Right cardiac atrium (tissue), 5 donors: ENCODE measurements around the gene STK26. TPM values are rescaled to one million over a fixed set of nuclear protein-coding genes. Genes with fewer than 3 reads are reported as not detected.
"Not testable (repeated sequence)": the region's sequence is repeated elsewhere in the genome, so short reads cannot be mapped to it uniquely, and the experiment has no call there.

Experiments used
- ATAC-seq, 2 donors: fragments of 200-7000 bp; cut with Tn5 transposase; one replicate each; pipeline versions ENCODE4 v1.8.0 to v1.9.1; 2020; ENCODE audit warnings: moderate library complexity in 2 of 2, mild to moderate bottlenecking in 1 of 2
- DNase-seq, 3 donors: peaks; one replicate each; pipeline ENCODE4 v3.0.0-alpha.2; 2020
- H3K27ac ChIP-seq: one replicate; pipeline ENCODE4 v1.5.1; 2013; ENCODE audit warnings: mild to moderate bottlenecking, low read length, control low read depth, moderate library complexity
- H3K27me3 ChIP-seq: one replicate; pipeline ENCODE4 v1.6.1; 2013; ENCODE audit not compliant: control insufficient read depth, insufficient read depth
- H3K4me1 ChIP-seq: one replicate; pipeline ENCODE4 v1.6.1; 2013; ENCODE audit warnings: low read length; ENCODE audit not compliant: control insufficient read depth, insufficient read depth
- H3K4me3 ChIP-seq: one replicate; pipeline ENCODE4 v1.5.1; 2013; ENCODE audit warnings: low read length, control low read depth
- H3K9me3 ChIP-seq: one replicate; pipeline ENCODE4 v1.6.1; 2013; ENCODE audit warnings: low read length; ENCODE audit not compliant: control insufficient read depth
- WGBS: extraction: QIAGEN DNeasy Blood & Tissue Kit; methylation state at CpG from one replicate; pipeline ENCODE4 v1.1.7; 2013; 5-methylcytosine and 5-hydroxymethylcytosine counted together
- intact Hi-C, 4 donors: fragments of 100-400 bp; cut with DNase I; formaldehyde crosslinking; loops; one replicate each; pipeline versions ENCODE4 v1.11.0 to v1.14.0; 2022 to 2023
- polyA plus RNA-seq: library from polyadenylated mRNA; stranded (reverse); fragments of 200-250 nt; gene quantifications from one replicate; pipeline ENCODE4 v1.2.3, GENCODE V29; 2013
- total RNA-seq, 4 donors: library from RNA; stranded (reverse); fragmentation: NEBNext Ultra II Directional; extraction: Animal tissue kit (Norgen Biotek cat#: 25700); gene quantifications; one replicate each; pipeline ENCODE4 v1.2.1, GENCODE V29; 2021
- donor health status: healthy with polysubstance abuse.
- donor health status: DM: no; HTN: yes; CAD: no.
- donor health status: DM: no; HTN: no; CAD: no.
- donor health status: DM: no; HTN: yes; CAD: no; lungs with severe emphysema.
- donor health status: DM: yes; HTN: yes; CAD: no.

The STK26 gene
- total and polyA plus RNA-seq, 5 donors = 0.86 to 2.2 (median 1.7) TPM

DNA sequence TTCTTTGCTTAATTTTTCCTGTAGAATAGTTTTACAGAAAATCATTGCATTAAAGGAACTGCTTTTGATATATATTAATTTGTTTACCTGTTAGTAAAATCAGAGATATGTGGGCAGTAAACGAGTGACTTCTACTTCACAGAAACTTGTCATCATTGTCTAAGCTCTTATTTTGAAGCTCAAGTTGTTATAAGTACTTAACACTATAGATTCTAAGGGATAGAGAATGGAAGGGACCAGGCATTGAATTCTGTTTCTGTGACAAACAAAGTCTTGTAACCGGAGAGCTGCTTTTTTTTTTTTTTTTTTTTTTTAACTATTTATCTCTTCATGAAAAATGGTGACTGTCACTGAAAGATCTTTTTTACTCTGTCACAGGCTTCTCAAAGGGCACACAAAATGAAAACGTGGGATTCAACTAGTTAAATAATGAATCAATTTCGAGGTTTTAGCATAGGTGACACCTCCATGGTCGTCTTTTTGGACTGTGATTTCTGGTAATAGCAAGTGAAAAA lies 14.4 kb downstream of the STK26 start:
- Histone ChIP-seq H3K9me3 (no peaks in the 10 kb centered on the region), H3K4me3 (no peak overlapping the region), H3K4me1 (no peaks in the 10 kb centered on the region), H3K27me3 (no peaks in the 10 kb centered on the region), H3K27ac (no peak overlapping the region)
- intact Hi-C loops = no loop called here
- DNase-seq = no peak
- WGBS = 56% methylated on average over 5 of the region's 5 CpGs
- ATAC-seq = no peak

DNA sequence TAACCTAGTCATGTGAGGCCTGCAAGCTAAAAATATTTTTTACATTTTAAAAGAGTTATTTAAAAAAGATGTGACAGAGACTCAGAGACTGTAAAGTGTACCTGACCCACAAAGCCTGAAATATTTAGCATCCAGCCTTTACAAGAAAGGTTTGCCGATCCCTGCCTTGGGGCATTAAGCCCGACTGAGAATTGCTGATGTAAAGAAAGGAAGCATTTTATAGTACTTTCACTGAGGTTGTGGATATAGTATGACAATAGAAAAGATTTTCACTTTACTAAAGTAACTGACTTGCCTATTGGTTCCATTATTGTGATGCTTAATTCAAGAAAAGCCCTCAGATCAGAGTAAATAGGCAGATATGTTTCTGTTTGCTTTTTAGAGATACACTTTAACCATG lies 17.0 kb downstream of the STK26 start:
- Histone ChIP-seq H3K4me1 (no peaks in the 10 kb centered on the region), H3K27me3 (no peaks in the 10 kb centered on the region), H3K27ac (no peak overlapping the region), H3K4me3 (no peak overlapping the region), H3K9me3 (no peaks in the 10 kb centered on the region)
- no peak for DNase-seq
- intact Hi-C loops = no loop called here
- WGBS = 88% methylated on average over 2 of the region's 2 CpGs
- ATAC-seq = no peak

DNA sequence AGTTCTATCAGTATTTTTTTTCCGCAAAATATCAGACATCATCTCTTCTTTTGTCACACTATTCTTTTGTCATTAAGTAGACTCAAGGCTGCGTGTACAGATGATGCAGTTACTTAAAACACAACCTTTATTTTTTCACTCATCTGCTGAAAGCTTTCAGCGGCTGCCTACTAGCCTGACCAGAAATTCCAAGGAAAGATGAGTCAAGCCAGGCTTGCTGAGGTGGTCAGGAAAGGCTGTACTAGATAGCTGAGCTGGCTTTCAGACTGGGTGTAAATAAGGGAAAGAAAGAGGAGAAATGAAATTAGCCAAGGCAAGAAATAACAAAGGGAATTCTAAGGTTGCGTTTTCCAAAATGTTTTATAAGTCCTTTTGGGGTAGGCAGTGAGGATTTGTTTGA lies 17.9 kb downstream of the STK26 start:
- Histone ChIP-seq H3K4me3 (no peak overlapping the region), H3K27me3 (no peaks in the 10 kb centered on the region), H3K4me1 (no peaks in the 10 kb centered on the region), H3K27ac (no peak overlapping the region), H3K9me3 (no peaks in the 10 kb centered on the region)
- intact Hi-C loops = no loop called here
- DNase-seq (no peak), ATAC-seq (no peak)
- WGBS = 80% methylated on average over 4 of the region's 4 CpGs

DNA sequence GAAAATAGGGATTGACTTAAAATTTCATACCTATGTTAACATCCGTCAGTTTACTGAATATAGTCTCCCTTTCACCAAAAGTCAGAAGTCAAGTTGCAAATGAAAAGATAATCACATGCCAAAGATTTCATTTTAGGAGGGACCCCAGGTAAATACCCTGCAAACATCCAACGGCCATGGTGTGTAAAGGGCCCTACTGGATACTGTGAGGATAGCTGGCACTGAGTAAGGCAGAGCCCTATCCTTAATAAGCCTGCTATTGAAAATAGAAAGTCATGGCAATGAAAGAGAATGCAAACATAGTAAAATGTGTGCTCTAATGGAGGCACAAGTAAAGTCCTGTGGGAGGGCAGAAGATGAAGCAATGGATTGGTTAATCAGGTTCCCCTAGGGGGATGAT lies 20.9 kb downstream of the STK26 start:
- Histone ChIP-seq H3K9me3 (no peaks in the 10 kb centered on the region), H3K27ac (no peak overlapping the region), H3K4me3 (no peak overlapping the region), H3K27me3 (no peaks in the 10 kb centered on the region), H3K4me1 (no peaks in the 10 kb centered on the region)
- no peak for DNase-seq
- ATAC-seq = no peak
- intact Hi-C loops = no loop called here
- 93% methylated on average over 2 of the region's 2 CpGs for WGBS

DNA sequence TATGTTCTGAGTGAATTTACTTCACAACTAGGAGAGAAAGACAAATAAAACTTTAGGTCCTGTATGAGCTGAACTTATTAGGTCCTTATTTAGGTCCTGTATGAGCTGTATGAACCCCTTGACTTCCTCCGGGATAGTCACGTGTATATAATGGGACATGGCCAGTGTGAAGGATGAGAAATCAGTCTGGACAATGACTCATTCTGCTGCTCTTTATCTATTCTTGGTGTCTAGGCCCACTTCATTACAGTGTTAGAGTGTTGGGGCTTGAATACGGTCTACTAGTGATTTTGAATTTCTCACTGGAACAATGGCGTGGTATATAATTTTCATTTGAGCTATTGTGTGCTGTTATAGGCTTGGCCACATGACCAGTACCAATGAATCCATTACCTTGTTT lies 21.9 kb downstream of the STK26 start:
- 87% methylated on average over 4 of the region's 4 CpGs for WGBS
- Histone ChIP-seq H3K27ac (no peak overlapping the region), H3K27me3 (no peaks in the 10 kb centered on the region), H3K9me3 (no peaks in the 10 kb centered on the region), H3K4me3 (no peak overlapping the region), H3K4me1 (no peaks in the 10 kb centered on the region)
- intact Hi-C loops = no loop called here
- ATAC-seq = no peak
- no peak for DNase-seq

DNA sequence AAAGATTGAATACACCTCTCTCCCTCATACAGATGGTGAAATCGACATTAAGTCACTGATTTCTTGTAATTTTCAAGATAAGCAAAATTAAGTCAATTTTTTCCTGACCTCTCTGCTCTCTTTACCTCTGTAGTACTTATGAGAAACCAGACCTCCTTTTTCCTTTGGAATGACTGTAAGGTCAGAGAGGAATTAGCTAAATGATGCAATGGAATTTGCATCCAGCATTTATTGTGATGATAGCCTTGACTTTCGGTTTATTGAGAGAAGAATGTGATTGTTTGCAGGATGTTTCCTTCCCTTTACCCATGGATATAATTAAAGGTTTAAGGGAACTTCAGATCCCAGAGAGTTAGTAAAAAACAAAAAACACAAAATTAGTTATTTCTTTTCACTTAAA lies 22.4 kb downstream of the STK26 start:
- ATAC-seq (no peak), DNase-seq (no peak)
- no peaks in the 10 kb centered on the region for H3K9me3 ChIP-seq
- 64% methylated on average over 2 of the region's 2 CpGs for WGBS
- no peak overlapping the region for H3K4me3 ChIP-seq
- H3K4me1 ChIP-seq = no peaks in the 10 kb centered on the region
- no peaks in the 10 kb centered on the region for H3K27me3 ChIP-seq
- intact Hi-C loops = no loop called here
- no peak overlapping the region for H3K27ac ChIP-seq

DNA sequence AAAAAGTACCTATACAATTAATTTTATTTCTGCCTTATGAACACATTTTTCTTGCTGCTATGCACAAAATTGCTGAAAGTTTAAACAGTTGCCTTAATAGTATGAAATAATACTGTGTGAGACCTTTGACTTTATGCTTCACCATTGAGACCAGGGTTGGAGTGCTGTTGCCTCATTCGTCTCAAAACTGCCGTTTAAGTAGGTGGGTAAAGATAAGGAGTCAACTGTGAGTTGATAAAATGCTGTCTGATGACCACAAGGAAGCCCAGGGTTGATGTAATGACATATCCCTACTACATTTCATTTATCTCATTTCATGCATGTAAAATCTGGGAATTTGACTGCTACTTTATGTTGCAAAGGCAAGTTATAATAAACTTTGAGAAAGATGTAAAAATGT lies 23.4 kb downstream of the STK26 start:
- Histone ChIP-seq H3K4me3 (no peak overlapping the region), H3K9me3 (no peaks in the 10 kb centered on the region), H3K27me3 (no peaks in the 10 kb centered on the region), H3K4me1 (no peaks in the 10 kb centered on the region), H3K27ac (no peak overlapping the region)
- intact Hi-C loops = no loop called here
- 20% methylated on average over 2 of the region's 2 CpGs for WGBS
- ATAC-seq (no peak), DNase-seq (no peak)

DNA sequence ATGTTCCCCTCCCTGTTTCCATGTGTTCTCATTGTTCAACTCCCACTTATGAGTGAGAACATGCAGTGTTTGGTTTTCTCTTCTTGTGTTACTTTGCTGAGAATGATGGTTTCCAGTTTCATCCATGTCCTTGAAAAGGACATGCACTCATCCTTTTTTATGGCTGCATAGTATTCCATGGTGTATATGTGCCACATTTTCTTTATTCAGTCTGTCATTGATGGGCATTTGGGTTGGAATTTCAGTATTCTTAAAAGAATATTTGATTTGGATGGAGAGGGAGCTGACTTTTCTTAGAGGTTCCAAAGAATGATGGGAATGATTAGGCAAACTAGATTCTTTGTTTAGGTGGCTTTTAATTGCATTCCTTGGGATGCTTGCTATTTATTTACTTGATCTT lies 28.7 kb downstream of the STK26 start:
- DNase-seq = not testable (repeated sequence)

DNA sequence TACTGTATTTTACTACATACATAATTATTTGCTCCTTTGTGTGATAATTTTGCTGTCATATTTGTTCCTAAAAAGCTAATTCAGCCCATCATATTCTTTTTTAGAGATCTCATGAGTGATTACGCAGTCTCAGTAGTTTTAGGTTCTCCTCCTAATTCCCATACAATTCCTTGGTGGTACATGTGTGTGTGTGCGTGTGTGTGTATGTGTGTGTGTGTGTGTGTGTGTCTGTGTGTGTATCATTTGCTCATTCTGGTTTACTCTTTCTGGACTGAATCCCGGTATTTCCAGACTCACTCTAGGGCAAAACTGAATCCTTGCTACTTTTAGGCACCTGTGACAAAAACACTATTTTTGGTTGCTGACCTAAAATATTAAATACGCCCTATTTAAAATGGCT lies 34.9 kb downstream of the STK26 start:
- WGBS = 97% methylated on average over 4 of the region's 4 CpGs
- no peaks in the 10 kb centered on the region for H3K4me1 ChIP-seq
- intact Hi-C loops = no loop called here
- no peak overlapping the region for H3K4me3 ChIP-seq
- ATAC-seq (no peak), DNase-seq (no peak)
- no peaks in the 10 kb centered on the region for H3K9me3 ChIP-seq
- no peak overlapping the region for H3K27ac ChIP-seq
- H3K27me3 ChIP-seq = no peaks in the 10 kb centered on the region

More for the DNA sequence above, 28.7 kb downstream of the STK26 start:
- H3K27ac ChIP-seq, H3K4me3 ChIP-seq, intact Hi-C loops, H3K4me1 ChIP-seq, H3K27me3 ChIP-seq, ATAC-seq, H3K9me3 ChIP-seq: not testable (repeated sequence)

DNA sequence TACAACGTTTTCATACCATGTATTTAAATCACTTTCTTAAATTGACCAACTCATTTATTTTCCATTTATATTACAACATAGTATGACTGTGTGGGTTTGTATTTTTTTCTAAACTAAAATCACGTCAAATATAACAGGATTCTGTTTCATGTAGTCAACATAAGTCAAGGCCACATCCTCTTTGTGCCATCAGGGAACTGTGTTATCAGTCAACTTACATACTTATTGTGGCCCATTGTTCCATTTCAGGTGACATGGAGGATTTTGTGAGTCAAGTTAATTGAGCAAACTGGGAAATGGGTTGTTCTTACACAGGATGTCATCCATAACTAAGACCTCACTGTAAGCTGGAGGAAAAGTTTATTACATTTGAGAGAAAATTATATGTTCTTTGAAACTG lies 35.9 kb downstream of the STK26 start:
- DNase-seq (no peak), ATAC-seq (no peak)
- Histone ChIP-seq H3K27ac (no peak overlapping the region), H3K4me3 (no peak overlapping the region), H3K9me3 (no peaks in the 10 kb centered on the region), H3K27me3 (no peaks in the 10 kb centered on the region), H3K4me1 (no peaks in the 10 kb centered on the region)
- WGBS = 77% methylated on average over 2 of the region's 2 CpGs
- intact Hi-C loops = no loop called here

DNA sequence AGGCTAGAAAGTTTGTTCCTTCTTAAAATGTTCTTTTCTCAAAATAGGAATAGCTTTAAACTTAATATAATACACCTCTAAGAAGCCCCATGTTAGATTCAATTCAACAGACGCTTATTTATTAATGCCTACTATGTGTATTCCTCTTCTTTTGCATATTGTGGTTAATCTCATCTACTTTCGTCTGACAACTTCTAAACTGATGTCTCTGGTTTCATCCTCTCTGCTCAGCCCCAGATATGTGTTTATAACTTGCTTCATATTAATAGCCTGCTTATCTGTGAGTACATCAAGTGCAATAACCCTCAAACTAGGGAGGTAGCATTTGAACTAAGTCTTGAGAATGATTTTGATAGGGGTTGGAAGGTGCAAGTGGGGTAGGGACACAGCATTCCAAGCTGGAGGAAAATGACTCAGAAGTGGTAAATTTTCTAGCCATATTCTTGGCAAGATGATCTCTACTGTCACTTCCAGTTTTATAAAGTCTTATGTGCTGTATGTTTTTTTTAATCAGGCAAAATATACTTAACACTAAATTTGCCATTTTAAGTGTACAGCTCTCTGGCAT lies 37.0 kb downstream of the STK26 start:
- no peak for DNase-seq
- Histone ChIP-seq H3K4me3 (no peak overlapping the region), H3K27me3 (no peaks in the 10 kb centered on the region), H3K4me1 (no peaks in the 10 kb centered on the region), H3K9me3 (no peaks in the 10 kb centered on the region), H3K27ac (no peak overlapping the region)
- no peak for ATAC-seq
- intact Hi-C loops = no loop called here
- 88% methylated on average over 2 of the region's 2 CpGs for WGBS

DNA sequence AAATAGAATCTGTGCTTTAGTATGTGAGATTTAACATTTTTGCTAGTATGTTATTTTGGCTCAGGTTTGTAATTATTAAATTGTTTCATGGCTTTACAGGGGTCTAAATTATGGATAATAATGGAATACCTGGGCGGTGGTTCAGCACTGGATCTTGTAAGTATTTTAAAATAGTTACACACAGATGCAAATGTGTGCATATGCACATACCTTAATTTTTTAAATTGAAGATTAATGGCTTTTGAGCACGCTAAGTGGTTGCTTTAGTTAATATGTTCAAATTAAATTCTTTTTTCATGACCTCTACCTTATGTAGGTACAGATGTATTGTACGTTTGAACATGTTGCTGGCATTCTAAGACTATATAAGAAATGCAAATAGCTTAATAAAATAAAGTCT lies 40.2 kb downstream of the STK26 start:
- no peak for ATAC-seq
- WGBS = 95% methylated on average over 3 of the region's 3 CpGs

More for the DNA sequence above, 40.2 kb downstream of the STK26 start:
- Histone ChIP-seq H3K9me3 (no peaks in the 10 kb centered on the region), H3K4me3 (no peak overlapping the region), H3K27ac (no peak overlapping the region), H3K27me3 (no peaks in the 10 kb centered on the region), H3K4me1 (no peaks in the 10 kb centered on the region)
- no peak for DNase-seq
- intact Hi-C loops = no loop called here
